ENCODE data around the gene FBRSL1.

Gene FBRSL1

DNA sequence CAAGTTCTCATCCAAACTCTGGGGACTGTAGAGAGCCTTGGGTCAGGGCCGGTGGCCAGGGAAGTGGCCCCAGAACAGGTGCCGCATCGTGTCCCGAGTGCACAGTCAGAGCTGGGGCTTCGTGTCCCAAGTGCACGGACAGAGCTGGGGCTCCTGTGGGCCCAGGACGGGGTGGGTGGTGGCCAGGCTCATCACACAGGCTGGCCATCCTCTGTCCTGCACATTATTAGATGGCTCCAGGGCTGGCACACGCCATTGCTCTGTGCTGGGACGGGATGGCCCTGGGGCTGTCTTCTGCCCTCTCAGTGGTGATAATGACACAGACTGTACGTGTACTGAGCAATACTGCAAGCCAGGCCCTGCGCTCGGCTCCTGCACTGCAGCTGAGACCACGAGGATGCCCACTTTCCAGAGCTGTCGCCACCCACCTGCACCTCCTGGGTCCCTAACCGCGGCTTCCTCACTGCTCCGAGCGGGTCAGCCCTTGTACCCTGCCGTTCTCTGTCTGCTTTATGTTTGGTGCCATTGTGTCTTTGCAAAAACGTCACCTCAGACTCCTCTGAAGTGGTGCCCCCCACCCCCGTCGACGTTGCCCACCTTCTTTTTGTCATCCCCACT is 1.9 kb downstream of the FBRSL1 start:
- in situ Hi-C loops (cut with MboI; ENCODE audit: low sequenced_read_pairs, unreplicated experiment): no loop called here
- TF ChIP-seq, protein P1, sequence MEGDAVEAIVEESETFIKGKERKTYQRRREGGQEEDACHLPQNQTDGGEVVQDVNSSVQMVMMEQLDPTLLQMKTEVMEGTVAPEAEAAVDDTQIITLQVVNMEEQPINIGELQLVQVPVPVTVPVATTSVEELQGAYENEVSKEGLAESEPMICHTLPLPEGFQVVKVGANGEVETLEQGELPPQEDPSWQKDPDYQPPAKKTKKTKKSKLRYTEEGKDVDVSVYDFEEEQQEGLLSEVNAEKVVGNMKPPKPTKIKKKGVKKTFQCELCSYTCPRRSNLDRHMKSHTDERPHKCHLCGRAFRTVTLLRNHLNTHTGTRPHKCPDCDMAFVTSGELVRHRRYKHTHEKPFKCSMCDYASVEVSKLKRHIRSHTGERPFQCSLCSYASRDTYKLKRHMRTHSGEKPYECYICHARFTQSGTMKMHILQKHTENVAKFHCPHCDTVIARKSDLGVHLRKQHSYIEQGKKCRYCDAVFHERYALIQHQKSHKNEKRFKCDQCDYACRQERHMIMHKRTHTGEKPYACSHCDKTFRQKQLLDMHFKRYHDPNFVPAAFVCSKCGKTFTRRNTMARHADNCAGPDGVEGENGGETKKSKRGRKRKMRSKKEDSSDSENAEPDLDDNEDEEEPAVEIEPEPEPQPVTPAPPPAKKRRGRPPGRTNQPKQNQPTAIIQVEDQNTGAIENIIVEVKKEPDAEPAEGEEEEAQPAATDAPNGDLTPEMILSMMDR (IDR thresholded peaks at IDR 0.05; ENCODE audit: borderline replicate concordance, control extremely low read depth, extremely low read depth, insufficient read depth, missing control alignments): no peak
- no peak for DNase-seq (ENCODE audit: low spot score)

DNA sequence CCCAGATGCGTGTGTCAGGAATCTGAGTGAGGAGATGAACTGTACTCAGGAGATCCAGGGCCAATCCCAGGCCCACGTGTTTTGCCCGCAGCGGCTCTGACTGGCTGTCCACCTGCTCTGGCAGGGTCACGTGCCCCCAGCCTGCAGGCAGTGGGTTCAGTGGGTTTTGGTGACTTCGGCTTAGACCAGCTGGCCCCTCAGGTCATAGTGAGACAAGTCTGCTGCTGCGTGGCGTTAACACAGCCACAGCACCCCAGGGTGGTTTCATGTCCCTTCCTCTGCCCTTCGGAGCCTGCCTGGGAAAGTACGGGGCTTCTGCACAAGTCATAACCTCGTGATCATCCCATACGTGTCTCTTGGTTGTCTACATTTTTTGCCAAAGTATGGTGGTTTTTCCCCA is 2.6 kb downstream of the FBRSL1 start:
- peak; percentile 70 for DNase-seq (ENCODE audit: low spot score)
- TF ChIP-seq, protein P1 (IDR thresholded peaks at IDR 0.05; ENCODE audit: borderline replicate concordance, control extremely low read depth, extremely low read depth, insufficient read depth, missing control alignments): no peak
- in situ Hi-C loops (cut with MboI; ENCODE audit: low sequenced_read_pairs, unreplicated experiment): no loop called here

DNA sequence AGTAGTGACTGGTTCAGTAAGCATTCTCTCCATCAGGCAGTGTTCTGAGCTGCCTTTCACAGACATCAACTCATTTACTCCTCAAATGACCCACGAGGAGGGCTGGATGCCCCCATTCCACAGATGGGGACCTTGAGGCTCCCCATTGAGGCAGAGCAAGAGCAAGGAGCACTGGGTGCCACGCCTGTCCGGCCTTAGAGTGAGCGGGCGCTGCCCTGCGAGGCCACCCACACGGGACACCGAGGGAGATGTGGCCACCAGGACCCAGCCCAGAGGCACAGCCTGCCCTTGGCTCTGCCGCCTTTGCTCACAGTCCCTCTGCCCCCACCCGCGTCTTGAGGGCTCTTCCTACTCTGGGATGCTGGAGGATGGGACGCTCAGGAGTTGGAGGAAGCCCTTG is 3.0 kb downstream of the FBRSL1 start:
- in situ Hi-C loops (cut with MboI; ENCODE audit: low sequenced_read_pairs, unreplicated experiment): no loop called here
- TF ChIP-seq, protein P1 (IDR thresholded peaks at IDR 0.05; ENCODE audit: borderline replicate concordance, control extremely low read depth, extremely low read depth, insufficient read depth, missing control alignments): no peak
- no peak for DNase-seq (ENCODE audit: low spot score)

DNA sequence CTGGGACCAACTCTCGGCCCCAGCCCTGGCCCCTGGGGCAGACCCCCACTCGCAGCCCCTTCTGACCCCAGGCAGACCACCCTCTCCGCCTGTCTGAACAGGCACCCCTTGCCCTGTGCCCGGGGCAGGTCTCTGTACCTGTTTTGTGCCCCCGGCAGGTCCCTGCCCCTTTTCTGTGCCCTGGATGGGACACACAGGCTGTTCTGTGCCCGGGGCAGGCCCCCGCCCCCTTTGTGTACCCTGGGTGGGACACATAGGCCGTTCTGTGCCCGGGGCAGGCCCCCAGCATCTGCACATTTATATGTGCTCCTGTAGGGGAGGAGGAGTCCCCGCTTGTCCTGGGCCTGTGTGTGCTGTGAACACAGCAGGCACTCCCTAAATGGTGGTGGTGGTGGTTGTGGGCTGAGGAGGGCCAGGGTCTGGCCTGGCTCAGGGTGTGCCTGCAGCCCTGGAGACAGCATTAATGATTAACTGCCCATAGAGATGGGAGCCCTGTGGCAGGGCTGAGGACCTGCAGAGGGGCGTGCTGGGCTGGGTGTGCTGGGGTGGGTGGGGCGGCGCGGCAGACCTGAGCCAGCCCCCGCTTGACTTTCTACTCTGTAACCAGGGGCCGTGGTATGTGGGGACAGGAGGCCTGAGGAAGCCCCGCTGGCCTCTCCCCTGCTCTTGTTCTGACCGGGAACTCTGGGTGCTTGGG is 3.7 kb downstream of the FBRSL1 start:
- TF ChIP-seq, protein P1 (IDR thresholded peaks at IDR 0.05; ENCODE audit: borderline replicate concordance, control extremely low read depth, extremely low read depth, insufficient read depth, missing control alignments): no peak
- in situ Hi-C loops (cut with MboI; ENCODE audit: low sequenced_read_pairs, unreplicated experiment): no loop called here
- no peak for DNase-seq (ENCODE audit: low spot score)

DNA sequence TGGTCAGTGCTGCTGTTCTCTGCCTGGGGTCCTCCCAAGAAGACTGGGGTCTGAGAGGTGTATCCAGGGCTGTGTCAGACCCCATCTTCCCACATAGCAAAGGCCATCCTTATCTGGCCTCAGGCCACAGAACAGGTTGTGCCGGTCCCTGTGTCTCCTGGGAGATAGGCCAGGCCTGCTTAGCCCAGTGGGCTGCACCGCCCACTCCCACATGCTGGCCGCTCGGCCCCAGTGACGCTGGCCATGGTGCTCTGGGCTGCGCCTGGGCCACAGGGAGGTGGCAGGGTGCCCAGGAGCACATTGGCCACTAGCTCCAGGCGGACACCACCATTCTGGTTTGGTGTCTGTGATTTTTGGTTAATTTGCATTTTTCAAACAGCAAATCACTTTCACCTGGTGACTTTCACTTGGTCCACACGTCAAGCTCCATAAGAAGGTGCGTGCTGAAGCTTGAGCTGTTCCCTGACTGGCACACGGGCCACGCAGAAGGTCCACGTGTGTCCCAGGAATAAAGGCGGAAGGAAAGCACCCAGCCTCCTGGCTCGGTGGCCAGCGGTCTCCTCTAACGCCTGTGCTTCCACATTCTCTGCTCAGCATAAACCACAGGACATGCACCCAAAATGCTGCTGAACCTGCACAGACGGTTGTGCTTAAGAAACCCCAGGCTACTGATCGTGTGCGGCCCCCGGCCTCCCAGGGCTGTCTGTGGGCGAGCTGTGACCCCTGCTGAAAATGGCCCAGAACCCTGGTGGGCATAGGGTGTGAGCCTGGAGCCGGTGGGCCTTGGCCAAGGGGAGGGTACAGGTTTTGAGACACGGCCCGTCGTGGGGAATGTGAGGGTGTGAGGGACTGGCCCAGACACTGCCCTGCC is 4.6 kb downstream of the FBRSL1 start:
- no peak for DNase-seq (ENCODE audit: low spot score)
- in situ Hi-C loops (cut with MboI; ENCODE audit: low sequenced_read_pairs, unreplicated experiment): no loop called here
- TF ChIP-seq, protein P1 (IDR thresholded peaks at IDR 0.05; ENCODE audit: borderline replicate concordance, control extremely low read depth, extremely low read depth, insufficient read depth, missing control alignments): no peak

DNA sequence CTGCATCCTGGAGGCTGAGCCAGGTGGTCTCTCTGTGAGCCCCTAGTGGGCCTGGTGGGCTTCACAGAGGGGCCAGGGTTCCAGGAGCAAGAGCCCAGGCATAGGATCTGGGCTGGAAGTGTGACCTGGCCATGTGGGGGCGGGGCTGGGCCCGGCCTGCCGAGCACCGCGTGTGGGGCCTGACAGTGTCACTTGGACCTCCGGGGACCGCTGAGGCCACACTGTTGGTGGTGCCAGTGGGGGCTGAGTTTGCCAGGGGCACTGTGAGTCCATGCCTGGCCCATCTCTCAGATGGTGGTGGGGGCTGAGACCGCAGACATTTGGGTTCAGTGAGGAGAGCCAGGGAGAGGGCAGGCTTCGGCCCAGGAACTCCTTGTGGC is 5.2 kb downstream of the FBRSL1 start:
- TF ChIP-seq, protein P1 (IDR thresholded peaks at IDR 0.05; ENCODE audit: borderline replicate concordance, control extremely low read depth, extremely low read depth, insufficient read depth, missing control alignments): no peak
- no peak for DNase-seq (ENCODE audit: low spot score)
- in situ Hi-C loops (cut with MboI; ENCODE audit: low sequenced_read_pairs, unreplicated experiment): no loop called here
